Lower leg skin (tissue), 3 donors: Measurements from ENCODE around the gene MFGE8.
"Not testable (repeated sequence)": the region's sequence is repeated elsewhere in the genome, so short reads cannot be mapped to it uniquely, and the experiment has no call there.

ENCODE experiments used
- POLR2A ChIP-seq, 2 donors: fragments of 450-650 bp; IDR thresholded peaks; one replicate each; pipeline ENCODE4 v1.6.1; 2016 to 2017; ENCODE audit warnings: antibody characterized with exemption in 2 of 2, mild to moderate bottlenecking in 1 of 2, moderate library complexity in 1 of 2
- TF ChIP-seq, protein P1 (sequence below), 3 donors: fragments of 450-650 bp; IDR thresholded peaks; one replicate each; pipeline ENCODE4 v1.5.1; 2016; ENCODE audit warnings: antibody characterized with exemption in 3 of 3, mild to moderate bottlenecking in 3 of 3, moderate library complexity in 2 of 3

DNA sequence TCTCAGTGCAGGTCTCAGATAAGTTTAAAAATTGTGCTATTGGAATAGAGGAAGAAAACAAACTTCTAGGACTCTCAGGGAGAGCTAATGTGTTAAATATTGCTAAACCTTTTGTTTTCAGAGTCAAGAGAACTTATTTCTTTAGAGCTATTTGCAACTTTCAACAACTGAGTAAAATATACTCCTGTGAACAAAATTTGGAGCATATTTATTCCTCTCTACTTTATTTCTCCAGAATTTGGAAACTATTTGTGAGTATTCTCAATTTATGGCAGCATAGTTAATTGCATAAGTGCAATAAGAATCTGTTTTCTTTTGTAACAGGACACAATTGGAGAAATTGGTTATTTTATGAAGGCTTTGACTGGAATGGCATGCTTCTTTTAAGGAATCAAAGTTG lies 15.0 kb upstream of the MFGE8 start:
- TF ChIP-seq, protein P1, sequence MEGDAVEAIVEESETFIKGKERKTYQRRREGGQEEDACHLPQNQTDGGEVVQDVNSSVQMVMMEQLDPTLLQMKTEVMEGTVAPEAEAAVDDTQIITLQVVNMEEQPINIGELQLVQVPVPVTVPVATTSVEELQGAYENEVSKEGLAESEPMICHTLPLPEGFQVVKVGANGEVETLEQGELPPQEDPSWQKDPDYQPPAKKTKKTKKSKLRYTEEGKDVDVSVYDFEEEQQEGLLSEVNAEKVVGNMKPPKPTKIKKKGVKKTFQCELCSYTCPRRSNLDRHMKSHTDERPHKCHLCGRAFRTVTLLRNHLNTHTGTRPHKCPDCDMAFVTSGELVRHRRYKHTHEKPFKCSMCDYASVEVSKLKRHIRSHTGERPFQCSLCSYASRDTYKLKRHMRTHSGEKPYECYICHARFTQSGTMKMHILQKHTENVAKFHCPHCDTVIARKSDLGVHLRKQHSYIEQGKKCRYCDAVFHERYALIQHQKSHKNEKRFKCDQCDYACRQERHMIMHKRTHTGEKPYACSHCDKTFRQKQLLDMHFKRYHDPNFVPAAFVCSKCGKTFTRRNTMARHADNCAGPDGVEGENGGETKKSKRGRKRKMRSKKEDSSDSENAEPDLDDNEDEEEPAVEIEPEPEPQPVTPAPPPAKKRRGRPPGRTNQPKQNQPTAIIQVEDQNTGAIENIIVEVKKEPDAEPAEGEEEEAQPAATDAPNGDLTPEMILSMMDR (IDR thresholded peaks at IDR 0.05) = not testable (repeated sequence)
- not testable (repeated sequence) for TF ChIP-seq POLR2A (IDR thresholded peaks at IDR 0.05)
